Activated naive CD8-positive, alpha-beta T cell treated with anti-CD3 and anti-CD28 coated beads for 36 hours (primary cell): ENCODE data around the gene NDUFAF3. TPM values are rescaled to one million over a fixed set of nuclear protein-coding genes. Genes with fewer than 3 reads are reported as not detected.
A peak's percentile ranks its signal among the peaks of the same experiment; 100 is the strongest.

Experiments used
- DNase-seq: peaks from one replicate; pipeline ENCODE4 v3.0.0; 2021
- H3K27ac Mint-ChIP-seq: one replicate; pipeline ENCODE4 v1.8.0; 2022; ENCODE audit warnings: mild to moderate bottlenecking, moderate library complexity, mixed read lengths
- H3K27me3 Mint-ChIP-seq: one replicate; pipeline ENCODE4 v1.8.0; 2022; ENCODE audit warnings: mild to moderate bottlenecking, mixed read lengths
- H3K36me3 Mint-ChIP-seq: one replicate; pipeline ENCODE4 v1.8.0; 2021; ENCODE audit warnings: mild to moderate bottlenecking, mixed read lengths
- H3K4me1 Mint-ChIP-seq: one replicate; pipeline ENCODE4 v1.8.0; 2021; ENCODE audit warnings: mixed read lengths
- H3K4me3 Mint-ChIP-seq: one replicate; pipeline ENCODE4 v1.8.0; 2022; ENCODE audit warnings: mild to moderate bottlenecking, moderate library complexity, mixed read lengths
- H3K9me3 Mint-ChIP-seq: one replicate; pipeline ENCODE4 v1.8.0; 2022; ENCODE audit warnings: mixed read lengths
- total RNA-seq, 2 experiments: library from RNA; stranded (reverse); gene quantifications; one replicate each; pipeline ENCODE4 v1.2.3, GENCODE V29; 2021

Gene NDUFAF3
- total RNA-seq, 2 experiments from 2014 or later, result 82.0 to 82.5 TPM

DNA sequence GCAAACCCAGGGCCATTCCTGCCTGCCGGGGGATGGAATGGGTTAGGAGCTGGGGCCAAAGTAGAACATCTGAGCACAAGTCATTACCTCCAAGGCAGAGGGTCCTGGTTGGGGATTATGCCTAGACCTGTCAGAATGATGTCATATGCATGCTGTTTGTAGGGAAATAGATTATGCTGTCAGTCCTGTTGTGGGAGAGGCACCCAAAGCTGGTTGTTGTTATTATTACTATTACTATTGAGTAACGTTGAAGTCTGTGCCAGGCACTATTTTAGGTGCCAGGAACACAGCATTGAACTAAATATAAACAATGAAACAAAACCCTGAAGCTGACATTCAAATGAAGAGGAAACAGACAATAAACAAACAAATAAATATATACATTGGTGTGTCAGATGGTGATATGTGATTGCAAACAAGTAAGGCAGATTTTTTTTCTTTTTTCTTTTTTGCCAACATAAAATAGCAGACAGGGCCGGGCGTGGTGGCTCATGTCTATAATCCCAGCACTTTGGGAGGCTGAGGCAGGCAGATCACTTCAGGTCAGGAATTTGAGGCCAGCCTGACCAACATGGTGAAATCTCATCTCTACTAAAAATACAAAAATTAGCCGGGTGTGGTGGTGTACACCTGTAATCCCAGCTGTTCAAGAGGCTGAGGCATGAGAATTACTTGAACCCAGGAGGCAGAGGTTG is 29.9 kb upstream of the NDUFAF3 start:
- H3K27me3 Mint-ChIP-seq, result no peaks in the 10 kb centered on the region
- peaks cover 4% of the 10 kb centered on the region for H3K36me3 Mint-ChIP-seq
- no peaks in the 10 kb centered on the region for H3K9me3 Mint-ChIP-seq
- peaks cover 42% of the 10 kb centered on the region for H3K4me1 Mint-ChIP-seq
- peak overlapping the region; percentile 93 for H3K27ac Mint-ChIP-seq
- no peak for DNase-seq
- H3K4me3 Mint-ChIP-seq, result peak overlapping the region; percentile 91

DNA sequence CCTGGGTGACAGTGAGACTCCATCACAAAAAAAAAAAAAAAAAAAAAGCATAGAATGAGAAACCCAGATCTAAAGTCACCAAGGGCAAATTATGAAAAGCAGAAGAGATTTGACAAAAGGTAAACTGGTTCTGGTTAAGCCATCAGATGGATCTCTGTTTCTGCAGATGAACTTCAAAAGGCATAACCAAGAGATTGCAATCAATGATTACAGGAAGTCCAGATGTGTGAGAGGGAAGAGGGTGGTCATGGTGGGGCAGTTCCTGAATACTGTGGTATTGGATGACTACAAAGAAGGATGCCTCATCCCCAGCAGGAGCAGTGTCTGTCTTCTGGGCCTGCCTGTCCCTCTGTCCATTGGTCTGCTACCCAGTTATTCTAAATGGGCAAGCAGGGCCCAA is 28.1 kb upstream of the NDUFAF3 start:
- Mint-ChIP-seq H3K9me3 (no peaks in the 10 kb centered on the region), H3K36me3 (peaks cover 4% of the 10 kb centered on the region), H3K4me1 (peaks cover 33% of the 10 kb centered on the region), H3K4me3 (no peak overlapping the region), H3K27me3 (no peaks in the 10 kb centered on the region), H3K27ac (no peak overlapping the region)
- DNase-seq, result no peak

DNA sequence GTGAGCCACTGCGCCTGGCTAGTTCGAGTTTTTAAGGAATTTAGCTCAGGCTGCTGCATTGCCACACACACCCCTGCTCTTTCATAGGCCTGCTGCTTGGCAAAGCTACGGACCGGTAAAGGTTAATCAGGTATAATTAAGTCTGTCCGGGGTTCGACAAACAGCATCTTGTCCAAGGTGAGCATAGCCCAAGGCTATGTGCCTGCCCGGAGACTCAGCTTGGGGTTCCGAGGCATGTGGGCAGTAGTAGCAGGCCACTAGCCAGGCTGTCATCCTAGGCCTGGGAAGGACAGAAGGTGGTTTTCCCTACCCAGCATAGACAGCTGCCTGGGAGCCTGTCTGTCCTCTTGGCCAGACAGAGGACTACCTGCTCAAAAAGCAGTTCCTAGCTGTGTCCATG is 25.3 kb upstream of the NDUFAF3 start:
- DNase-seq, result no peak
- Mint-ChIP-seq H3K4me3 (no peak overlapping the region), H3K36me3 (peaks cover 2% of the 10 kb centered on the region), H3K27ac (no peak overlapping the region), H3K4me1 (peaks cover 19% of the 10 kb centered on the region), H3K9me3 (no peaks in the 10 kb centered on the region), H3K27me3 (no peaks in the 10 kb centered on the region)

DNA sequence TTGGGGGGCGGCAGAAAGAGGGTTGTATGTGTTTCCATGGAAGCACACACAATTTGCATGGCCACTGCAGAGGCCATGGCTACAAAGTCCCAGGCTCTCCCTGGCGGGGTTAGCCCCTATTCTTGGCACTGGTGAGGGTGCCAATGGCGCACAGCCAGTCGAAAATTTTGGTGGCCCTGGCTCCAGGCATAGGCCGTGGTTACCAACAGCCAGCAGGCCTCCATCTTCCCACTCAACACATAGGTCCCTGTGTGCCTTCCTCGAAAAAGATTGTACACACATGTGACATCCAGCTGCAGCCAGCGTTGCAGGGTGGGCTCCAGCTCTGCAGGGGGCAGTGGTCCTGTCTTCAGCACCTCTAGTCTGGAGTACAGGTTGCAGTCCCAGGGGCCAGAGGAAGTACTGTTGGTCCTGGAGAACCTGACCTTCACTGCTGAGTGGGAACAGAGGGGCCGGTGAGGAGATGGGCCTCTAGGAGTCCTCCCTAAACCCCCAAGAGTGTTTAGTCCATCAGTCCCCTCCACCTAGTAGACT is 24.8 kb upstream of the NDUFAF3 start:
- Mint-ChIP-seq H3K4me1 (peaks cover 14% of the 10 kb centered on the region), H3K9me3 (no peaks in the 10 kb centered on the region), H3K27ac (no peak overlapping the region), H3K4me3 (no peak overlapping the region), H3K27me3 (no peaks in the 10 kb centered on the region), H3K36me3 (peaks cover 2% of the 10 kb centered on the region)
- no peak for DNase-seq

DNA sequence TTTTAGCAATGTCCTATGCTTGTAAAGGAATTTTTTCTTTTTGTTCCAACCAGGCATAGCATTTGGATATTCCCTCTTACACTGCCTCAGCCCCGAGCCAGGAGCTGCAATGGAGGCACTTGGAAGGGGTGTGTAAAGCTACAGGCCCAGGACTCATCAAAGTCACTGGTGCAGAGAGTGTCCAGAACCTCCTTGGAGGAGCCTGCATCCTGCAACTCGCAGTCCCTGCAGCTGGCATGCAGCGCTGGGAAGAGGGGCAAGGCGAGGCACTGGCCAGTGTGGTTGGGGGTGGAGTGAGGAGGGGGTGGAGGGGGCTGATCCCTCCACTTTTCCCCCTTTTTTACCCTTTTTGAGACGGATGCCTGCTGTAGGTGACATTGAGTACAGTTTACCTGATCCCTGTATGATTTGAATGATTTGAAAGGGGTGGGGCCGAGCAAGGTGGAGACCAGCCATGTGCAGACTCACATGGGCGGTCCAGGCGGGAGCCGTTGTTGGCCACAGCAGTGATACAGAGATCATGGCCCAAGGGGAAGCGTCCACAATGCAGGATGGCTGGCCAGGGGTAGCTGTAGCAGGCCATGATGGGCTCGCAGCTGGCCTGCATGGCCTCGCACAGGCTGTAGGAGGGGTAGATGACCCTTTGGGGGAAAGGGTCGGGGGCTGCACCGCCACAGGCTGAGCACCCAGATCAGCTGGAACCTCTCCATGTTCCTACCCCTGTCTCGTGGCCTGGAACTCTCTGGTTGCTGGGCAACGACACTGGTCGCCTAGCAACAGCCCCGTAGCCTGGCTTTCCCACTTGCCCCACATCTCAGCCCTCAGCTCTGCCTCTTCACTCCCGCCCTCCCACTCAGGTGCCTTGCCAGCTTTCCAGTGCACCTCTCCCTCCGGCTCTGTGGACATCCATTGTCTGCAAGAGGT is 23.9 kb upstream of the NDUFAF3 start:
- no peaks in the 10 kb centered on the region for H3K27me3 Mint-ChIP-seq

DNA sequence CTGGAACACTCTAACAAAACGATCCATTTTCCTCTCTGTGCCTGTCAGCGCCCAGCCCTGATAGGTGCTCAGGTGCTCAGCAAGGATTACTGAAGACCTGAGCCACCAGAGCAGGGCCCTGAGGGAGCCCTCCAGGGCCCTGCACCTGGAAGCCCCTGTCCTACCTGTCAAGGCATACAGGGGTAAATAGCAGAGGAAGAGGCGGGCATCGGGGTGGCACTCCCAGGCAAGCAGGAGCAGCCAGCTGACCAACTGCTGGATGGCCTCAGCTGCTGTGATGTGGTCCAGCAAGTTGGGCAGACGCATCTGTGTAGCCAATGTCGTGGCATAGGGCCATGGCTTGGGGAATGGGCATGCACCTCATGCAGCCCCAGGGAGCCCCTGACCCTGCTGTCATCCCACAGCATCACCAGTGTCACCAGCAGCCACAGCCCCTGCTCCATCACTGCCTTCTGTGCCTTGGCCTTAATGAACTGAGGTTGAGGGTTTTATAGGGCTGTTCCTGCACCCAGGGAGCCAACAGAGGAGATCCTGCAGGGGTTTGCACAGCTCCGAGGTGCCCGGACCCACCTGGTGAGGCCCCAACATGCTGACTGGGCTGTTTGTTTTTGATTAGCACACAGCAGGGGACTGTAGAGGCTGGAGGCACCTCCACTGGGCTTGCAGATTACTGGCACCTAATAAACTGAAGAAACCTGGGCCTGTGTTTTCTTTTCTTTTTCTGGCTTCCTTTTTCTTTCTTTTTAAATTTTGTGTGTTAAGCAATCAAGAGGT is 22.6 kb upstream of the NDUFAF3 start:
- Mint-ChIP-seq H3K4me1 (peaks cover 6% of the 10 kb centered on the region), H3K9me3 (no peaks in the 10 kb centered on the region), H3K27me3 (no peaks in the 10 kb centered on the region), H3K27ac (no peak overlapping the region), H3K4me3 (no peak overlapping the region), H3K36me3 (no peaks in the 10 kb centered on the region)
- no peak for DNase-seq

More for the DNA sequence above, 23.9 kb upstream of the NDUFAF3 start:
- peaks cover 2% of the 10 kb centered on the region for H3K36me3 Mint-ChIP-seq
- DNase-seq, result no peak
- H3K4me3 Mint-ChIP-seq, result no peak overlapping the region
- H3K4me1 Mint-ChIP-seq, result peaks cover 14% of the 10 kb centered on the region
- H3K9me3 Mint-ChIP-seq, result no peaks in the 10 kb centered on the region
- H3K27ac Mint-ChIP-seq, result no peak overlapping the region

DNA sequence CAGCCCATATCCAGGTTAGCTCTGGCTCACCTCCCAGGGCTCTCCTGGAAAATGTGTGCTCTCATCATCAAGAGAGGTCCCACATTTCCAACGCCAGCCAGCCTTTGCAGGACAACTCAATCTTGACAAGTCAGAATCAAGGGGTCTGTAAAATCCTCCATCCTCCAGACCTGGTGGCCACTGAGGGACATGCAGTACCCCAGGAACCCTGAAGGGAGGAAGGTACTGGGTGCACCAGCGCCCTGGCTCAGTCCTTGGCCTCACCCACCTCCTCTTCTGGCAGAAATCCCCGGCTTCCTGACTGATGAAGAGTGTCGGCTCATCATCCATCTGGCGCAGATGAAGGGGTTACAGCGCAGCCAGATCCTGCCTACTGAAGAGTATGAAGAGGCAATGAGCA is 20.8 kb upstream of the NDUFAF3 start:
- H3K9me3 Mint-ChIP-seq, result no peaks in the 10 kb centered on the region
- DNase-seq, result no peak
- no peaks in the 10 kb centered on the region for H3K27me3 Mint-ChIP-seq
- H3K27ac Mint-ChIP-seq, result no peak overlapping the region
- no peaks in the 10 kb centered on the region for H3K36me3 Mint-ChIP-seq
- H3K4me3 Mint-ChIP-seq, result no peak overlapping the region
- peaks cover under 1% of the 10 kb centered on the region for H3K4me1 Mint-ChIP-seq

DNA sequence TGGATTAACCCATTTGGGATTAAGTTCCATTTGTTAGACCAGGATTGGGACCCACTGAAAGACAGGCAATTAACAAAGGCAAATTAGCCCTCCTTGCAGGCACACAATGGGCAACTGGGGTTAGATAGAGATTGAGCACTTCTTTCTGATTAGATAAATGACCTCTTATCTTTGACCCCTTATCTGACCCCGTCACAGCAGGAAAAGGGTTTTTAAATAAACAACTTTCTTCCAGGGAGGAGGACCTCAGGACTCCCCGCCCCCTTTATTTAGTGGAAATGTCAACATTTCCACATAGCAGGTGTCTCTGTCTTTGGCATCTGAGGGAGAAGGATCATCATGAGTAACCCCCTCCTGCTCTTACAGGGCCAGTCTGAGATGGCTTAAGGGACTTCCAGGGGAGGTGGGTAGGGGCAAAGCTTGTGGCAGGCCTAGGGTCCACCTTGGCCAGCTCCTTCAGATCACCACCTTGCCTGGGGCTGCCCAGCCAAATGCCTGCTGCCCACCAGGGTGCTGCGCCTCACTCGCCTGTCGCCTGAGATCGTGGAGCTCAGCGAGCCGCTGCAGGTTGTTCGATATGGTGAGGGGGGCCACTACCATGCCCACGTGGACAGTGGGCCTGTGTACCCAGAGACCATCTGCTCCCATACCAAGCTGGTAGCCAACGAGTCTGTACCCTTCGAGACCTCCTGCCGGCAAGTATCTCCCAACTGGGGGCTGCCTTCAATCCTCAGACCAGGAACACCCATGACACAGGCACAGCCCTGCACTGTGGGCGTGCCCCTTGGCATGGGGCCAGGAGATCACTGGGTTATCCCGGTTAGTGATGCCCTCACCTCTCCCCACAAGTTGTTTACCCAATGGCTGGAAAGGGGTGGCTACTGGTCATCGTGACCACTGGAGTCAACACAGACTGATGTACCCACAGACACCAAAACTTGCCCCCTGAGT is 17.3 kb upstream of the NDUFAF3 start:
- no peak for DNase-seq
- peaks cover 14% of the 10 kb centered on the region for H3K36me3 Mint-ChIP-seq
- H3K27me3 Mint-ChIP-seq, result peaks cover 3% of the 10 kb centered on the region
- no peak overlapping the region for H3K4me3 Mint-ChIP-seq
- H3K9me3 Mint-ChIP-seq, result no peaks in the 10 kb centered on the region
- H3K27ac Mint-ChIP-seq, result no peak overlapping the region
- peaks cover 19% of the 10 kb centered on the region for H3K4me1 Mint-ChIP-seq

DNA sequence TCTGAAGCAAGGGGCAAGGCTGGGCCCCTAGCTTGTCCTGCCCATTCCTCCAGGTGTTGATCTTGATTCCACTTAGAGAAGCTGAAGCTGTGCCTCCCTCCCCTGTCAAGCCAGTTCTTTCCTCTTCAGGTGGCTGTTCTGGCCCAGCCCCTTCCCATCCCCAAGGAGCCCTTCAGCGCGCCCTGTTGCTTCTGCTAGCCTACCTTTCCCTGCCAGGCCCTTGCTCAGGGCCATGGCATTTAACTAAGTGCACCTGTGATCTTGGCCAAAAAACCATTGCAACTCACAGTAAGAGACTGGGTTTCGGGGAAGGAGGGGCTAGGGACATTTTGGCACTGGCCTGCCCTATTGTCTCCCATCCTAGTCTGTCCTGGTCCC is 16.6 kb upstream of the NDUFAF3 start:
- H3K4me1 Mint-ChIP-seq, result peaks cover 21% of the 10 kb centered on the region
- H3K27ac Mint-ChIP-seq, result no peak overlapping the region
- H3K36me3 Mint-ChIP-seq, result peaks cover 14% of the 10 kb centered on the region
- no peaks in the 10 kb centered on the region for H3K9me3 Mint-ChIP-seq
- DNase-seq, result no peak
- H3K27me3 Mint-ChIP-seq, result peaks cover 3% of the 10 kb centered on the region
- no peak overlapping the region for H3K4me3 Mint-ChIP-seq

DNA sequence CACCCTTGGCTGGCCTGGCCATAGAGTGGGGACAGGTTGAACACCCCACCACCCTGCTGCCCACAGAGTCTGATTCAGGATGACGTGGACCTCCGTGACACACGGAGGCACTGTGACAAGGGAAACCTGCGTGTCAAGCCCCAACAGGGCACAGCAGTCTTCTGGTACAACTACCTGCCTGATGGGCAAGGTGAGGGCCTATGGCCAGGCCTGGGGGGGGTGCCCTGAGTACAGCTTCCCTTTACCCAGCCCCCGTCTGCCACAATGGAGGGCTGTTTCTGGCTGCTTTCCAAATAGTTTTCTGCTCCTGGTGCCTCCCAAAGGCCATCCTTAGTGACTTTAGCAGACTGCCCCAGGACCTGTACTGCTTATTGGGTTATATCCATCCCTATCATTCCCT is 15.9 kb upstream of the NDUFAF3 start:
- Mint-ChIP-seq H3K4me1 (peaks cover 21% of the 10 kb centered on the region), H3K27ac (no peak overlapping the region), H3K4me3 (peak overlapping the region; percentile 99), H3K36me3 (peaks cover 14% of the 10 kb centered on the region), H3K9me3 (no peaks in the 10 kb centered on the region), H3K27me3 (peaks cover 3% of the 10 kb centered on the region)
- DNase-seq, result no peak

DNA sequence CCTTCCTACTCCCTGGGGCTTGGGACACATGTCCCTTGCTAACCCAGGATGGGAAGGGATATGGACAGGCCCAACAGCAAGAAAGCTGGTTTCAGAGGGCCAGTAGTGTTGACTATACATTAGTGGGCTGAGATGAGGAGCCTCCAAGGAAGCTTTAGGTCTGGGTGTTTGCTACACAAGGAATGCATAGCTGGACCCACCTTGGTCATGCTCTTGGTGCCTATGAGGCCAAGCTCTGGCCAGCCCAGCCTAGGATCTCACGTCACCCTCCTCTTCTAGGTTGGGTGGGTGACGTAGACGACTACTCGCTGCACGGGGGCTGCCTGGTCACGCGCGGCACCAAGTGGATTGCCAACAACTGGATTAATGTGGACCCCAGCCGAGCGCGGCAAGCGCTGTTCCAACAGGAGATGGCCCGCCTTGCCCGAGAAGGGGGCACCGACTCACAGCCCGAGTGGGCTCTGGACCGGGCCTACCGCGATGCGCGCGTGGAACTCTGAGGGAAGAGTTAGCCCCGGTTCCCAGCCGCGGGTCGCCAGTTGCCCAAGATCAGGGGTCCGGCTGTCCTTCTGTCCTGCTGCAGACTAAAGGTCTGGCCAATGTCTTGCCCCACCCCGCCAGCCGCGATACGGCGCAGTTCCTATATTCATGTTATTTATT is 15.4 kb upstream of the NDUFAF3 start:
- peak overlapping the region; percentile 99 for H3K4me3 Mint-ChIP-seq
- peaks cover 3% of the 10 kb centered on the region for H3K27me3 Mint-ChIP-seq
- peaks cover 21% of the 10 kb centered on the region for H3K4me1 Mint-ChIP-seq
- H3K27ac Mint-ChIP-seq, result peak overlapping the region; percentile 100
- no peak for DNase-seq
- no peaks in the 10 kb centered on the region for H3K9me3 Mint-ChIP-seq
- H3K36me3 Mint-ChIP-seq, result peaks cover 14% of the 10 kb centered on the region

DNA sequence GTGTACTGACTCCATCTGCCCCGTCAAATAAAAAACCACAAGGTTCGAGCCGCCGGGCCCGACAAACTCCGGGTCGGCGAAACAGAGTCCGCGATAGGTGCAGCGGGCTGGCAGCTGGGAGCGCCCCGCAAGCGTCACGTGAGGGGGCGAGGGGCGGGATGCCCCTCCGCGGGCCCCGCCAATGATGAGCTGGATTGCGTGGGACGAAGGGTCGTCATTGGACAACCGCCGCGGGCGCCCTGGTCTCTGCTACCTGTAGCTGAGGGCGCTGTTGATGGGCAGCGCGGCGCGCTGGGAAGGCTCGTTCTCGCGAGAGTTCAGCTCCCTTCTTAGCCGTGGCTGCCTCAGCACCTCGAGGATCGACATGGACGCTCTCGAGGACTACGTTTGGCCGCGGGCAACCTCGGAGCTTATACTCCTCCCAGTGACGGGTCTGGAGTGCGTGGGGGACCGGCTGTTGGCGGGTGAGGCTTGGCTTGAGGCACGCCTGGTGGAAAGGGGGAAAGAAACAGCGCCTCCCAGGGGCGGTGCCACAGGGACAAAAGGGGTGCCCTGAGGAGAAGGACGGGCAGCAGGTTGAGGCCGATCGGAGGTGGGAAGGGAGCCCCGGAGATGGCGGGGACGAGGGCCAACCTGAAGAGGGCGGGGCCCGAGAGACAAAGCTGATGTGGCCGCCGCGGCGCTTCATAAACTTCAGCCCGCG is 14.7 kb upstream of the NDUFAF3 start, which contains the start of gene WDR6:
TSS of gene WDR6 (plus strand) at position 324 of the 703 bp plus-strand sequence. CDS start at position 365, 41 bp downstream.
- H3K36me3 Mint-ChIP-seq, result peaks cover 14% of the 10 kb centered on the region
- H3K27ac Mint-ChIP-seq, result peak within 1 kb of the TSS; percentile 100
- peaks cover 26% of the 10 kb centered on the region for H3K4me1 Mint-ChIP-seq
- H3K27me3 Mint-ChIP-seq, result peaks cover 3% of the 10 kb centered on the region
- peak; percentile 99 for DNase-seq
- peak within 1 kb of the TSS; percentile 99 for H3K4me3 Mint-ChIP-seq
- H3K9me3 Mint-ChIP-seq, result no peaks in the 10 kb centered on the region
